HG03439 (cell line): ENCODE measurements around the gene ZNF280B.
"Not testable (repeated sequence)": the region's sequence is repeated elsewhere in the genome, so short reads cannot be mapped to it uniquely, and the experiment has no call there.

Experiments used
- ATAC-seq: cut with Tn5 transposase; IDR thresholded peaks from one replicate; pipeline ENCODE4 v1.9.1; 2021; ENCODE audit warnings: mild to moderate bottlenecking, moderate library complexity; ENCODE audit not compliant: unreplicated experiment

The ZNF280B gene

DNA sequence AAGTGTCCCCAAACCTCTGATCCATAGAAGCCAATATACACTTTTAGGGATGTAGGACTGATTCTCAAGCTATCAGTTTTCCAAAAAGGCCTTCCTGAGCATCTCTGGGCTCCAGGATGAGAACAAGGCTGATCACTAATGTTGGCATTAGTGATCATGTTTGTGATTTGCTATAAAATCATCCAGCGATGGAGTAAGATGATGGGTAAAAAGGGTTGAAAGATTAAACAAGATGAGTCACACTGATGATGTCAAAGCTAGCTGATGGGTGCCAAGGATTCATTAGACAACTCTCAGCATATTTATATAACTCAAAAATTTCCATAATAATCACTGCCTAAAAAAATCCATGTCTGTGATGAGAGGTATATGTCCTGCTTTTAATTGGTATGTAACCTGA lies 42.8 kb downstream of the ZNF280B start:
- no peak for ATAC-seq

DNA sequence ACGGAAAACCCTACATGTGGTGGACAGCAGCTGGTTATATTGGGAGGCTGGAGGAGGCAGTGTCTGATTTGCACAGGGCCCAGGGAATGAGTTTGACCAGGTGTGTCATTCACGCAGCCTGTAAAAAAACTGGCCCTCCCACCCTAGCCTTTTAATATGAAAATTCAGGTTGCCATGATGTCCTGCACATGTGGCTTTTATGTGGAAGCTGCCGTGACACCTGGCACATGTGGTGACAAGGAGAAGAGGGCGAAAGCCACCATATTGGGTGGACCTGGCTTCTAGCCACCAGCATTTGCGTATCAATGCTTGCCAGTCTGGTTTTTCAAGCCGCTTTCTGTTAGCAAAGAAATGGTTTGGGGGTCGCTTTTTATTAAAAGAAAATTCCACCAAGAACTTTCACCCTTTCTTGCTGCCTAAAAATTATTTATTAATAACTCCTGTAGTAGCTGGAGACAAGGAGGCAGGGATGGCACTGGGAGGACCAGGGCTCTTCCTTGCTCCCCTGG lies 43.4 kb downstream of the ZNF280B start:
- no peak for ATAC-seq

DNA sequence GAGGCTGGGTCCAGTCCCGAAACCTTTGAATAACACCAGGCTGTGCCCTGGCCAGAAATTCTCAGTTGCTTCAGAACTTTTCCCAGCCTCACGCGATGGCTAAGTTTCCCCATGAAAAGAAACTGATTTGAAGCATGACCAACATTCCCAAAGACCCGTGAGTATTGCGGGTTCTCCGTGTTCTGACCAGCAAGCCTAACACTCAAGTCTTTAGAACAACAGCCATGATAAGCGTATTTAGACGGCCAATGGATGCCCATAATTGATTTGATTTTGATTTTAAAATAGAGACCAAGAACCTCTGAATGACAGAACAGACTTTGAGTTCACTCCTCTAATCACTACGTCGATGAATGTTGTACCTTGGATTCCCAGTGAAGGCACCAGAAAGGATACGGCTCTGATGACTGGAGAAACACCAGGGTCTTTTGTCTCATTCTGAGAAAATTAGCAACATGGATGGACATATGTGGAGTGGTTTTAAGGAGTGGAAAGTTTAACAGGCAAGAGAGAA lies 43.9 kb downstream of the ZNF280B start:
- no peak for ATAC-seq

DNA sequence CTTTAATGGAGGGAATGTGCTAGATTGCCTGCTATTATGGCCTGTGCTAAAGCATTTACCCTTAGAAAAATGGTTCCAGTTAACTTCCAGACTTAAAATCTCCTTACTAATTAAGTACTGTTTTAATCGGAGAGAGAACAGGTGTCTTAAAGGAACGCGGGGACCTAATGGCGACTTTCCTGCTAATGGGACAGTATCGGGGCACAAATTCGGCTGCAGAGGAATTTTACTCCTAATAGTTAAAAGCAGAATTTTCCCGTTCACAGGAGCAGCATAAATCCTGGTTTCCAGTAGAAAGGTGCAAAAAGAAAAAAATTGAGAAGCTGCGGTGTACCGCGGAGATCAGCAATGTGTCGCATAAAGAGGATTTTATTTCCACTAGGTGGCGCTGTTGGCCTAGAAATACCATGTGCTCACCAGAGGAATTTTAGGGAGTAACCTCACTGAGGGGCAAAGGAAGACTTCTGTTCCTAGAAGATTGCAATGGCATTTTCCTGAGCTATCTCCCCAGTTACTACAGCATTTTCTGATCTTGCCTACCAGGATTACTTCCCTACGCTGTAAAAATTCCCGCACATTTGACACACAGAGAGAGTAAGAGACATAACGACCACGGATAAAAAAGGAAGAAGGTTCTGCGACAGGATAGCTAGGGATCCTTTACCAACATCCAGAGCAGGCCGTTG lies 44.5 kb downstream of the ZNF280B start:
- no peak for ATAC-seq

DNA sequence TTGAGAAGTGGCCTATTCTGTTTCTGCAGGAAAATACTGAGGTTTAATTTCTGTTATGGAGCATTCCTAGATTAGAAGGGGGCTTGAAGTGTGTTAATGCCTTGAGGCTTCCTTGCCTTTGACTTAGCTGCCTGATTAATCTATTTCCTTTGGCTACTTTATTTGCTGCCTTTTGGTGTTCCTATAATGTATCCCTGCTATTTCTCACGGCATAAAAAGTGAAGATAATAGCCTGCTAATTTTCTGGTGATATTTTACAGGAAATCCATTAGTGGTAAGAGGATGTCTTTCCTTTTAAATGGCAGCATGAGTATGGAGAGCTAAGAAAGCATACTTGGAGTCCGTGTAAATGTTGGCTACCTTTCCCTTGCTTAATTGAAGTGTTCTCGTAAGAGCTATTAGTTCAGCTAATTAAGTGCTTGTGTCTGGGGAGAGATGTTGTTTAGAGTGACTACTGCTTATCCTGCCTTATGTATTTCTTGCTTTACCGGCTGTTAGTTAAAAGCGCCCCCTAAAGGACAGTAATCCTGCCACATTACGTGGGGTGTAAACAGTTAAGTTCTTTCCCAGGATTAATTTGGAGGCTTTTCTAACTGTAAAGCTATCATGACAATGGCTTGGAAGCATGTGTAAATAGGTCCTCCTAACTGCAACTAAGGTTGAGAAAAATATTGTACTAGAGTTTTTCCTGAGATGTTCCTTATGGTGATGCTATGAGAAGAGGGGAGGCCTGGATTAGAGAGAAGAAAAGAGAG lies 45.6 kb downstream of the ZNF280B start:
- no peak for ATAC-seq

DNA sequence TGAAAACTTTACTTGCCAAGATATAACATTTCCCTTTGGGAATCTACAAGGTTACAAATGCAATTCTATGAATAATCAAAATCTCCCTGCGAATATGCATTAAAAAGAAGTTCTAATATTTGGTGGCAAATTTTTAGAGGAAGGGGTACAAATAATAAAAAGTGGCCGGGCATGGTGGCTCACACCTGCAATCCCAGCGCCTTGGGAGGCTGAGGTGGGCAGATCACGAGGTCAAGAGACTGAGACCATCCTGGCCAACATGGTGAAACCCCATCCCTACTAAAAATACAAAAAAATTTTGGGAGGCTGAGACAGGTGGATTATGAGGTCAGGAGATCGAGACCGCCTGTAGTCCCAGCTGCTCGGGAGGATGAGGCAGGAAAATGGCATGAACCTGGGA lies 47.0 kb downstream of the ZNF280B start:
- ATAC-seq = no peak

DNA sequence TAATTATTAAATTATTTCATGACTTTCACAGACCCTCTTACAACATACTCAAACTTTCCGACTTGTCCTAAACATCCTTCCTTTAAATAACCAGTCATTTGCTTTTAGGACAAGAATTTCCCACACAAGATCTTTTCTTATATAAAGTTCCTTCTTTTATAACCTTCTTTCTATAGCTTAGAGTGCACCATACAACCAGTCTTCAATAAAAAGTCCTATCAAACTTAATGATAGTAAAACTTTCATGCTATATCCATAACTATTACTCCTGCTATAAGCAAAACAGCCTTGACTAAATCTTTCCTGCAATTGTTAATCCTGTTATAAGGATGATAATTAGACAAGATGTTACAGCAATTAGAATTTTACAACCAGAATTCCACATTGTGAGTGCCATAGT lies 47.4 kb downstream of the ZNF280B start:
- no peak for ATAC-seq

DNA sequence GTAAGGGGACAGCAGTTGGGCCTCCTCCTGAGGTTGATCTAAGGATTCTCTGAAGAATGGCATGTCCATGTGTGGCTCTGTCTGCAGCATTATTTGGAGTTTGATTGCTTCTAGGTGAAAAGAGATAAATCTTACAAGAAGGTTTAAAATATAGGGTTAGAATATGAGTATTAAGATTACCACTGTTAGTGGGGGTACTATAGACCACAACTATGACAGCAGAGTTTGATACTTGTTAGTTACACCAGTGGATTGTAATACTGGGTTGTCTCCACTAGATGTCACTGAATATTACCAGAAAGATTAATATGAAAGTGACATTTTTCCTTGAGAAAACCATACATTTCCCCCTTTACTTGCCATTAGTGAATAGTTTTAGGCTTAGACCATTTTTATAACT lies 47.9 kb downstream of the ZNF280B start:
- ATAC-seq = no peak

DNA sequence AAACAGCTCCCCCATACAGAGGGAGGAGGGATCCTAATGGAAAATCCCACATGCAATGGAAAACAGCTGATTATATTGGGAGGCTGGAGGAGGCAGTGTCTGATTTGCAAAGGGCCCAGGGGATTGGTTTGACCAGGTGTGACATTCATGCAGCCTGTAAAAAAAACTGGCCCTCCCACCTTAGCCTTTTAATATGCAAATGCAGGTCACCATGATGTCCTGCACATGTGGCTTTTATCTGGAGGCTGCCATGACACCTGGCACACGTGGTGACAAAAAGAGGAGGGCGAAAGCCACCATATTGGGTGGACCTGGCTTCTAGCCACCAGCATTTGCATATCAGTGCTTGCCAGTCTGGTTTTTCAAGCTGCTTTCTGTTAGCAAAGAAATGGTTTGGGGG lies 48.5 kb downstream of the ZNF280B start:
- ATAC-seq = no peak

DNA sequence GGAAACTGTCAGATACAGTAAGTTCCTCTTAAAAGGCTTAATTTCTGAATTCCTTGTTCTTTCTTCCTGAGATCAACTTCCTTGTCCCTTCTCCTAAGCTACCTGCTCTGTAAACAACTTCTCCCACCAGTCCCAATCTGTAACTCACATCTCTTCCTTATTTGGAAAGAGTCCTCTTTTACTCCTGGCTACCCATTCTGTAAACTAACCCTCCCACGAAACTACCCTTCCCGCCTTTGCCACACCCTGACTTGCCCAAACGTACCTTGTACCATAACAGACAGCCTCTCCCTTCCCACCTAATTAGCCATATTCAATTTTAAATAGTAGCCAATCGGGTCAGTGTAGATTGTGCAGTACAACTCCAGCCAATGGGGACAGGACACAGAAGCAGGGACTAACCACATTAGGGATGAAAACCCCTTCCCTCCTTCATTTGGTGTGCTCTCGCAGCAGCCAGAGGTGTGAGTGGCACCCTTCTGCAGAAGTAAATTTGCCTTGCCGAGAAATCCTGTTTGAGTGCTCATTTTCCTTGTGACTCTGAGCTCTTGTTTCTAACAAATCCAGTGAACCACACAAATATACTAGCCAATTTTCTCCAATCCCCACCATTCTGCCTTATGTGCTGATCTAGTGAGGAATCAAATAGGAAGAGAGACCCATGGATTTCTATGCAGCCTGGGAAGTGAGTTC lies 49.5 kb downstream of the ZNF280B start:
- ATAC-seq = no peak

DNA sequence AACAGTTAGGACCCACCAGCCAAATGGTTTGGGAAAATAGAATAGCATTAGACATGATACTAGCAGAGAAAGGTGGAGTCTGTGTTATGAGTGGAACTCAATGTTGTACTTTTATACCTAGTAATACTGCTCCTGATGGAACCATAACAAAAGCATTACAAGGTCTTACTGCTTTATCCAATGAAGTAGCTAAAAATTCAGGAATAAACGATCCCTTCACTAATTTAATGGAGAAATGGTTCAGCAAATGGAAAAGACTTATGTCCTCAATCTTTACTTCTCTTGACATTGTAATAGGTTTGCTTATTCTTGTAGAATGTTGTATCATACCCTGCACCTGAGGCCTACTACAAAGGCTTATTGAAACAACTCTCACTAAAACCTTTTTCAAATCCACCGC lies 50.2 kb downstream of the ZNF280B start:
- no peak for ATAC-seq

DNA sequence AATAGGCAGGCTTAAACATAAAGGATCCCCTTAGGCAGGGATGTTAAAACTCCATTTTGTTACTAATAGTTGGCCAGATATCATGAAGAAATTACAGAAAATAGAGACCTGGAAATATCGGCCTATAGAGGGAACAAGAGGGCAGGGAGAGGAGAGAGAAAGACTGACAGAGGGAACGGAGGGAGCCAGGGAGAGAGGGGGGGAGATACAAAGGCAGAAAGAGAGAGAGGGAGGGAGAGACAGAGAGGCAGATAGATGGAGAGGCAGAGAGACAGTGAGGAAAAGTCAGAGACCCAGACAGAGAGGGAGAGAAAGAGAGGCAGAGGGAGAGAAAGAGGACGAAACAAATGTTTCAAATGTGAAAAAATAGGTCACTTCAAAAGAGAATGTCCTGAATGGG lies 53.5 kb downstream of the ZNF280B start:
- ATAC-seq = no peak

DNA sequence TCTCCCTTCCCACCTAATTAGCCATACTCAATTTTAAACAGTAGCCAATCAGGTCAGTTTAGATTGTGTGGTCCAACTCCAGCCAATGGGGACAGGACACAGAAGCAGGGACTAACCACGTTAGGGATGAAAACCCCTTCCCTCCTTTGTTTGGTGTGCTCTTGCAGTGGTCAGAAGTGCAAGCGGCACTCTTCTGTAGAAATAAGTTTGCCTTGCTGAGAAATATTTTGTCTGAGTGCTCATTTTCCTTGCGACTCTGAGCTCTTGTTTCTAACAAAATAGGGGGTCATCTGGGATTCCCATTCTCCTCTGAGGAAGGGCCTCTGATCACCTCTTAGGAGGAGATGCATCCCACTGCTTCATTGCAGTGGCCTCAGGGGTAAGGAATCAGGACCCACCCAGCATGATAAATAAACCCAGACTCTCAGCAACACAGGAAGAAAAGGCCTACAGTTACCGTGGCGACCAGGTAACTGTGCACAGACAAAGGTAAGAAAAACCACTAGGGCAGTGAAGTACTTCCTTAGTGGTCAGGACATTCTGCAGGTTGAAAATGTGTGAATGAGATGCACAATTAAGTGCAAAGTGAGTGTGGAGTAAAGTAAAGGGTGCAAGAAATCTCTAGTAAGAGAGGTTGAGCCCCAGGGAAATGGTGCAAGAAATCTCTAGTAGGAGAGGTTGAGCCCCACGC lies 55.4 kb downstream of the ZNF280B start:
- ATAC-seq = no peak

DNA sequence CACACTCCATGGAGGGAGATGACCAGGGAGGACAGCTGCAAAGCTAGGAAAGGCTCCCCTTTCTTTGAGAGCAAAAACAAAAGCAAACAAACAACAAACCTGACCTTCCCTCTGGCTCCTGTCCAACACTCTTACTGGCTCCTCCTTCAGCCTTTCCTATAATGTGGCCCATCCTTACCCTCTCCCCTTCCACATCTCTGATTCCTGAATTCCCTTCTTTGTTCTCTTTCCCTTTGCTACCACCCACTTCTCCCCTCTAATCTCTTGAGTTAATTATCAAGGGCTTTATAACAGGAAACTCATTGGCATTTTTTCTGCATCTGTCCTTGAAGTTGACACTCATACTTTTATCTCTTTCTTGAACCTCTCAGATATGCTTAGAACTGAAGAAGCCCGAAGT lies 56.3 kb downstream of the ZNF280B start:
- ATAC-seq = no peak

DNA sequence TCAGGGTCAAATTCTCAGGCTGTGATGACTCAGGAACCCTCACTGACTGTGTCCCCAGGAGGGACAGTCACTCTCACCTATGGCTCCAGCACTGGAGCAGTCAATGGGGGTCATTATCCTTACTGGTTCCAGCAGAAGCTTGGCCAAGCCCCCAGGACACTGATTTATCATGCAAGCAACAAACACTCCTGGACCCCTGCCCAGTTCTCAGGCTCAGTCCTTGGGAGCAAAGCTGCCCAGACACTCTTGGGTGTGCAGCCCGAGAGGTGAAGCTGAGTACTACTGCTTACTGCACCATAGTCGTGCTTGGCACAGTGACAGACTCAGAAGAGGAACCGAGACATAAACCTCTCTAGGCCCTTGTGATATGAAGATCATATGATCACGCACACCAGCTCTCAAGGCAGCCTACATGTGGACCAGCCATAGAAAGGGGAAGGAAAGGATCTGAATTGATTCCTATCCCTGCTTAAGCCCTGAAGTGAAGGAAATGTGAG lies 58.2 kb downstream of the ZNF280B start:
- no peak for ATAC-seq

DNA sequence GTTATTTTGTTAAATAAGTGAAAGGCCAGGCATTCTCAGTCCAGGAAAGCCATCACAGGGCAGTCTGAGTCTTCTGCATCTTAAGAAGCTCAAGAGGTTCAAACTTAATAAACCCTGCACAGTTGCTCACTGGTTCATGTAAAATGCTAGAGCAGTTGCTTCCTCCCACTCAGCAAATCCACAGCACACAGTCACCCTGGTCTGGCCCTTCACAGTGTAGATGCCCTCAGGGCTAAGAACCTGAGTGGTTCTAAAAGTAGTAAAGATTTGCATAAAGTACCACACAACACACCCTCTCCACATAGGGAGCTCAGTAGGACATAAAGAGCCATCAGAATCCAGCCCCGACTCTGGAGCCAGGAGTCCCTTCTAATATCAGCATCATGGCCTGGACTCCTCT lies 58.7 kb downstream of the ZNF280B start:
- ATAC-seq = no peak

DNA sequence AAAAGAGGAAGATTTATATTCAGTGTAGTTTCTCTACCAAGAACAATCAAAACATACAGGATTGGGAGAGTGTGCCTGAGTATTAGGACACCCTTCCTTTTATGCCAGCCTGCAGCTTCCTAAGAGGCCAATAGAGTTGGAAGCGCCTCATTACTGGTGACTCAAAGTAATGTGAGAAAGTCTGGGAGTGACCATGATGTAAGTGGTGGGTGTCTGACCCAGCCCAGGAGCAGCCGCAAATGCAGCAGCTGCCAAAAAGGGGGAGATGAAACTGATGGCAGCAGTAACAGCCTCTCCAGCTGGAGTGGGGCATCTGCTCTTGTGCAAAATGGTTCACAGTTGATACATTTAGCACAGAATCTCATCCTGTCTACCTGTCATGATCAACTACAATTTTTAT lies 62.0 kb downstream of the ZNF280B start:
- ATAC-seq = no peak

DNA sequence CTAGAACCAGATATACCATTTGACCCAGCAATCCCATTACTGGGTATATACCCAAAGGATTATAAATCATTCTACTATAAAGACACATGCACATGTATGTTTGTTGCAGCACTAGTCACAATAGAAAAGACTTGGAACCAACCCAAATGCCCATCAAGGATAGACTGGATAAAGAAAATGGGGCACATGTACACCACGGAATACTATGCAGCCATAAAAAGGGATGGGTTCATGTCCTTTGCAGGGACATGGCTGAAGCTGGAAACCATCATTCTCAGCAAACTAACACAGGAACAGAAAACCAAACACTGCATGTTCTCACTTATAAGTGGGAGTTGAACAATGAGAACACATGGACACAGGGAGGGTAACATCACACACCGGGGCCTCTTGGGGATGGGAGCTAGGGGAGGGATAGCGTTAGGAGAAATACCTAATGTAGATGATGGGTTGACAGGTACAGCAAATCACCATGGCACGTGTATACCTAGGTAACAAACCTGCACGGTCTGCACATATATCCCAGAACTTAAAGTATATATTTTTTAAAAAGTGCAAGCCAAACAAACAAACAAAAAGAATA lies 64.4 kb downstream of the ZNF280B start:
- ATAC-seq = not testable (repeated sequence)

DNA sequence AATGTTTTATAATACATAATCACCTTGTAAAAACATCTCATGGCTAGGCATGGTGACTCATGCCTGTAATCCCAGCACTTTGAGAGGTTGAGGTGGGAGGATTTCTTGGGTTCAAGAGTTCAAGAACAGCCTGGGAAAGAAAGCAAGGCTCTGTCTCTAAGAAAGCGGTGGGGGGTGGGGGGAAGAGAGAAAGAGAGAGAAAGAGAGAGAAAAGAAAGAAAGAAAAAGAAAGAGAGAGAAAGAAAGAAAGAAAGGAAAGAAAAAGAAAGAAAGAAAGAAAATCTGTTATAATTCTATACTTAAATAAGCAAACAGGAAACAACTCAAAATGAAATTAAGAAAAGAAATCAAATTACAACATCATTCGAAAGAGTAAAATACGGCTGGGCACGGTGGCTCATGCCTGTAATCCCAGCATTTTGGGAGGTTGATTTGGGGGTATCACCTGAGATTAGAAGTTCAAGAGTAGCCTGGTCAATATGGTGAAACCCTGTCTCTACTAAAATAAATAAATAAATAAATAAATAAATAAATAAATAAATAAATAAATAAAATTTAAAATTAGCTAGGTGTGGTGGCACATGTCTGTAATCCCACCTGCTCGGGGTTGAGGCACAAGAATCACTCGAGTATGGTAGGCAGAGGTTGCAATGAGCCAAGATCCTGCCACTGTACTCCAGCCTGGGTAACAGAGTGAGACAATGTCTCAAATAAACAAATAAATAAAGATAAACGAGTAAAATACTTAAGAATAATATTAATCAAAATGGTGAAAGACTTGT lies 65.4 kb downstream of the ZNF280B start:
- no peak for ATAC-seq

DNA sequence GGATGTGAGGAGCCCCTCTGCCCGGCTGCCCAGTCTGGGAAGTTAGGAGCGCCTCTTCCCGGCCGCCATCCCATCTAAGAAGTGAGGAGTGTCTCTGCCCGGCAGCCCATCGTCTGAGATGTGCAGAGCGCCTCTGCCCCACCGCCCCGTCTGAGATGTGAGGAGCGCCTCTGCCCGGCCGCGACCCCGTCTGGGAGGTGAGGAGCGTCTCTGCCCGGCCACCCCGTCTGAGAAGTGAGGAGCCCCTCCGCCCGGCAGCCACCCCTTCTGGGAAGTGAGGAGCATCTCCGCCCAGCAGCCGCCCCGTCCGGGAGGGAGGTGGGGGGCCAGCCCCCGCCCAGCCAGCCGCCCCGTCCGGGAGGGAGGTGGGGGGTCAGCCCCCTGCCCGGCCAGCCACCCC lies 66.9 kb downstream of the ZNF280B start:
- ATAC-seq = not testable (repeated sequence)
